HEK293T (cell line): Measurements from ENCODE around the gene HBP1.

Experiments
- BHLHE40 ChIP-seq: fragments of 450-650 bp; IDR thresholded peaks from 2 replicates; pipeline ENCODE4 v1.6.1; 2016; ENCODE audit warnings: mild to moderate bottlenecking, moderate library complexity, borderline replicate concordance
- CTBP1 ChIP-seq: fragments of 450-650 bp; IDR thresholded peaks from 2 replicates; pipeline ENCODE4 v1.6.1; 2016; ENCODE audit warnings: borderline replicate concordance
- FOXA1 ChIP-seq: fragments of 450-650 bp; IDR thresholded peaks from 2 replicates; pipeline ENCODE4 v1.6.1; 2016; ENCODE audit warnings: mild to moderate bottlenecking
- FOXK2 ChIP-seq: fragments of 450-650 bp; IDR thresholded peaks from 2 replicates; pipeline ENCODE4 v1.6.1; 2016; ENCODE audit warnings: mild to moderate bottlenecking
- SP1 ChIP-seq: fragments of 450-650 bp; IDR thresholded peaks from 2 replicates; pipeline ENCODE4 v1.6.1; 2017

GRCh38 chr7:107148721-107149120 is 20.1 kb upstream of the HBP1 start:
- no peak for TF ChIP-seq BHLHE40
- TF ChIP-seq CTBP1 = no peak
- TF ChIP-seq SP1 = no peak
- TF ChIP-seq FOXA1 = no peak
- no peak for TF ChIP-seq FOXK2
